Fibroblast of lung (primary cell): Measurements from ENCODE around the gene SLMAP.
"Not testable (repeated sequence)": the region's sequence is repeated elsewhere in the genome, so short reads cannot be mapped to it uniquely, and the experiment has no call there.

Experiments used
- EZH2 ChIP-seq: IDR thresholded peaks from 2 replicates; pipeline ENCODE4 v1.5.1; 2012; ENCODE audit warnings: low read length, control low read depth, mild to moderate bottlenecking; ENCODE audit errors: missing control alignments
- TF ChIP-seq, protein P1 (sequence below), 2 donors: IDR thresholded peaks in 1 of 2; conservative IDR thresholded peaks in 1 of 2; 1 replicate in 1 of 2; 2 replicates in 1 of 2; pipeline ENCODE4 v1.5.1; 2011 to 2012; ENCODE audit warnings: low read length in 2 of 2, control low read depth in 1 of 2, inconsistent platforms in 1 of 2, low read depth in 1 of 2, mild to moderate bottlenecking in 1 of 2

DNA sequence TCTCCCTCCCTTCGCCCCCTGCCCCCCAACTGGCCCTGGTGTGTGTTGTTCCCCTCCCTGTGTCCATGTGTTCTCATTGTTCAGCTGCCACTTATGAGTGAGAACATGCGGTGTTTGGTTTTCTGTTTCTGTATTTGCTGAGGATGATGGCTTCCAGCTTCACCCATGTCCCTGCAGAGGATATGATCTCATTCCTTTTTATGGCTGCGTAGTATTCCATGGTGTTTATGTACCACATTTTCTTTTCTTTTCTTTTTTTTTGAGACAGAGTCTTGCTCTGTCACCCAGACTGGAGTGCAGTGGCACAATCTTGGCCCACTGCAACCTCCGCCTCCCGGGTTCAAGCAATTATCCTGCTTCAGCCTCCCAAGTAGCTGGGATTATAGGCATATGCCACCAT lies 50.1 kb downstream of the SLMAP start:
- TF ChIP-seq EZH2, result not testable (repeated sequence)
- TF ChIP-seq, protein P1, sequence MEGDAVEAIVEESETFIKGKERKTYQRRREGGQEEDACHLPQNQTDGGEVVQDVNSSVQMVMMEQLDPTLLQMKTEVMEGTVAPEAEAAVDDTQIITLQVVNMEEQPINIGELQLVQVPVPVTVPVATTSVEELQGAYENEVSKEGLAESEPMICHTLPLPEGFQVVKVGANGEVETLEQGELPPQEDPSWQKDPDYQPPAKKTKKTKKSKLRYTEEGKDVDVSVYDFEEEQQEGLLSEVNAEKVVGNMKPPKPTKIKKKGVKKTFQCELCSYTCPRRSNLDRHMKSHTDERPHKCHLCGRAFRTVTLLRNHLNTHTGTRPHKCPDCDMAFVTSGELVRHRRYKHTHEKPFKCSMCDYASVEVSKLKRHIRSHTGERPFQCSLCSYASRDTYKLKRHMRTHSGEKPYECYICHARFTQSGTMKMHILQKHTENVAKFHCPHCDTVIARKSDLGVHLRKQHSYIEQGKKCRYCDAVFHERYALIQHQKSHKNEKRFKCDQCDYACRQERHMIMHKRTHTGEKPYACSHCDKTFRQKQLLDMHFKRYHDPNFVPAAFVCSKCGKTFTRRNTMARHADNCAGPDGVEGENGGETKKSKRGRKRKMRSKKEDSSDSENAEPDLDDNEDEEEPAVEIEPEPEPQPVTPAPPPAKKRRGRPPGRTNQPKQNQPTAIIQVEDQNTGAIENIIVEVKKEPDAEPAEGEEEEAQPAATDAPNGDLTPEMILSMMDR (conservative IDR thresholded peaks at IDR 0.05 in 1 of 2, IDR thresholded peaks at IDR 0.05 in 1 of 2; ENCODE audit: low read depth in 1 of 2, low read length in 2 of 2), result not testable (repeated sequence)
